Parathyroid adenoma (tissue), 2 donors: ENCODE measurements around the gene PSEN1.

Source experiments
- H2AFZ ChIP-seq: fragments of 300-600 bp; sonication (generic); one replicate; pipeline ENCODE4 v1.7.0; 2017; ENCODE audit warnings: antibody characterized with exemption, mild to moderate bottlenecking
- H3K27ac ChIP-seq: fragments of 300-600 bp; sonication (generic); one replicate; pipeline ENCODE4 v1.7.0; 2017
- H3K27me3 ChIP-seq: fragments of 300-600 bp; sonication (generic); one replicate; pipeline ENCODE4 v1.7.0; 2017; ENCODE audit warnings: low read length; ENCODE audit not compliant: control insufficient read depth, insufficient read depth
- H3K36me3 ChIP-seq: fragments of 300-600 bp; sonication (generic); one replicate; pipeline ENCODE4 v1.7.0; 2017; ENCODE audit warnings: low read length; ENCODE audit not compliant: control insufficient read depth, insufficient read depth
- H3K4me1 ChIP-seq: fragments of 300-600 bp; sonication (generic); one replicate; pipeline ENCODE4 v1.7.0; 2017; ENCODE audit warnings: control low read depth
- H3K4me2 ChIP-seq: fragments of 300-600 bp; sonication (generic); one replicate; pipeline ENCODE4 v1.7.0; 2017; ENCODE audit warnings: low read length
- H3K4me3 ChIP-seq: fragments of 300-600 bp; sonication (generic); one replicate; pipeline ENCODE4 v1.7.0; 2017; ENCODE audit warnings: low read depth, low read length
- H3K79me2 ChIP-seq: fragments of 300-600 bp; sonication (generic); one replicate; pipeline ENCODE4 v1.7.0; 2017; ENCODE audit warnings: control low read depth
- H3K9ac ChIP-seq: fragments of 300-600 bp; sonication (generic); one replicate; pipeline ENCODE4 v1.7.0; 2017; ENCODE audit warnings: mild to moderate bottlenecking
- H3K9me3 ChIP-seq: fragments of 300-600 bp; sonication (generic); one replicate; pipeline ENCODE4 v1.7.0; 2017; ENCODE audit warnings: low read length; ENCODE audit not compliant: control insufficient read depth
- CTCF ChIP-seq: fragments of 300-600 bp; sonication (generic); IDR thresholded peaks from one replicate; pipeline ENCODE4 v1.7.0; 2017; ENCODE audit warnings: antibody characterized with exemption, mild to moderate bottlenecking
- donor health status: primary hyperparathyroidism.

PSEN1 gene

GRCh38 chr14:73246387-73247150 lies 110.3 kb downstream of the PSEN1 start:
- H3K4me3 ChIP-seq, result no peak overlapping the region
- H2AFZ ChIP-seq, result peak overlapping the region; percentile 66
- TF ChIP-seq CTCF, result no peak
- H3K9me3 ChIP-seq, result no peaks in the 10 kb centered on the region
- no peaks in the 10 kb centered on the region for H3K4me1 ChIP-seq
- H3K79me2 ChIP-seq, result no peaks in the 10 kb centered on the region
- no peak overlapping the region for H3K27ac ChIP-seq
- H3K4me2 ChIP-seq, result no peak overlapping the region
- H3K36me3 ChIP-seq, result no peaks in the 10 kb centered on the region
- H3K27me3 ChIP-seq, result no peaks in the 10 kb centered on the region
- H3K9ac ChIP-seq, result no peak overlapping the region

GRCh38 chr14:73248108-73248868 lies 112.0 kb downstream of the PSEN1 start:
- no peaks in the 10 kb centered on the region for H3K36me3 ChIP-seq
- no peak overlapping the region for H3K4me3 ChIP-seq
- H3K79me2 ChIP-seq, result no peaks in the 10 kb centered on the region
- no peak overlapping the region for H3K4me2 ChIP-seq
- no peaks in the 10 kb centered on the region for H3K27me3 ChIP-seq
- H3K9me3 ChIP-seq, result no peaks in the 10 kb centered on the region
- no peak overlapping the region for H2AFZ ChIP-seq
- no peak overlapping the region for H3K9ac ChIP-seq
- no peak overlapping the region for H3K27ac ChIP-seq
- no peak for TF ChIP-seq CTCF
- no peaks in the 10 kb centered on the region for H3K4me1 ChIP-seq

GRCh38 chr14:73249108-73249507 lies 112.8 kb downstream of the PSEN1 start:
- Histone ChIP-seq H2AFZ (no peak overlapping the region), H3K4me3 (no peak overlapping the region), H3K4me2 (no peak overlapping the region), H3K9ac (no peak overlapping the region), H3K9me3 (no peaks in the 10 kb centered on the region), H3K79me2 (no peaks in the 10 kb centered on the region), H3K27ac (no peak overlapping the region), H3K36me3 (no peaks in the 10 kb centered on the region), H3K4me1 (no peaks in the 10 kb centered on the region), H3K27me3 (no peaks in the 10 kb centered on the region)
- no peak for TF ChIP-seq CTCF

DNA sequence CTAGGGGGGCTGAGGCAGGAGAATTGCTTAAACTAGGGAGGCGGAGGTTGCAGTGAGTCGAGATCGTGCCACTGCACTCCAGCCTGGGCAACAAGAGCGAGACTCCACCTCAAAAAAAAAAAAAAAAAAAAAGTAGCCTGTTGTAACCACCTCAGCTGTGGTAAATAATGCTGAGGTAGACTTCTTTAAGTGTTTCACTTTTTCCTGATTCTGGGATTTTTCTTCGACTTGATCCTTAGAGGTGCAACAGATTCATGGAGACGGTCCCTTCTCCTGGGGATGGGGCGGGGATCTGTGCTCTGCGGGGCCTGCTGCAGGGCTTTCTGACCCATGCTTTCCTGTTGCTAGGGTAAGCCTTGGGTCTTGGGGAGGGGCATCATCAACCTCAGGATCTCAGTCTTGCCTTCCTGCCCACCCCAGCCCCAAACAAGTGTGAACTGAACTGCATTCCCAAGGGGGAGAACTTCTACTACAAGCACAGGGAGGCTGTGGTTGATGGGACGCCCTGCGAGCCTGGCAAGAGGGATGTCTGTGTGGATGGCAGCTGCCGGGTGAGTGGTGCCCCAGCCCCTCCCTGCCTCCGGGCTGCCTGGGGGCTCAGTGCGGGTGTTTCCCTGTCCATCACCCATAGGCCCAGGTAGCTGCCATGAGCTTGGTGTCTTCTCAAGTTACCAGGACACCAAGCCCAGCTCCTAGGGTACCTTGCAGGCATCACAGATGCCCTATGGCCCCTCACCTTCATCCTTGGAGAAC lies 113.4 kb downstream of the PSEN1 start:
- H3K27ac ChIP-seq, result no peak overlapping the region
- no peak overlapping the region for H3K9ac ChIP-seq
- no peaks in the 10 kb centered on the region for H3K9me3 ChIP-seq
- H3K79me2 ChIP-seq, result no peaks in the 10 kb centered on the region
- TF ChIP-seq CTCF, result no peak
- H3K27me3 ChIP-seq, result no peaks in the 10 kb centered on the region
- no peak overlapping the region for H3K4me2 ChIP-seq
- no peak overlapping the region for H3K4me3 ChIP-seq
- H3K36me3 ChIP-seq, result no peaks in the 10 kb centered on the region
- no peaks in the 10 kb centered on the region for H3K4me1 ChIP-seq
- no peak overlapping the region for H2AFZ ChIP-seq
